SK-N-SH (cell line): Measurements from ENCODE around the gene PDE4D. TPM values are rescaled to one million over a fixed set of nuclear protein-coding genes. Genes with fewer than 3 reads are reported as not detected.

Experiments
- CTCF ChIA-PET: fragments of 300-600, 350-600 bp; formaldehyde crosslinking; extraction: SDS; loops from one replicate; lab custom pipeline; 2021; lab: Yijun Ruan, JAX
- POLR2A ChIA-PET: fragments of 350-600 bp; sonication (Branson Sonifier 250); formaldehyde crosslinking; extraction: SDS; loops from one replicate; lab custom pipeline; 2020; ENCODE audit warnings: antibody characterized with exemption, inconsistent platforms; lab: Yijun Ruan, JAX
- DNase-seq: peaks from one replicate; pipeline ENCODE4 v3.0.0; 2012
- H2AFZ ChIP-seq: fragments of 200-600 bp; sonication (generic); 2 replicates; pipeline ENCODE4 v1.8.1; 2016; ENCODE audit warnings: antibody characterized with exemption, mild to moderate bottlenecking, low read depth
- H3F3A ChIP-seq: fragments of 200-600 bp; sonication (generic); replicated peaks from 2 replicates; pipeline ENCODE3; 2016; ENCODE audit warnings: antibody characterized with exemption, mild to moderate bottlenecking; ENCODE audit not compliant: insufficient read depth
- H3K27ac ChIP-seq, 2 experiments: fragments of 200-500 bp in 1 of 2; fragments of 200-600 bp in 1 of 2; sonication (Bioruptor generic) in 1 of 2; sonication (generic), shearing (Covaris generic) in 1 of 2; 2 replicates each; pipeline versions ENCODE4 v1.5.1 to v1.6.1; 2014 to 2016; ENCODE audit warnings: low read depth in 2 of 2, inconsistent platforms in 1 of 2, low read length in 1 of 2, mild to moderate bottlenecking in 1 of 2, mixed read lengths in 1 of 2
- H3K27me3 ChIP-seq: fragments of 200-600 bp; sonication (generic), shearing (Covaris generic); 2 replicates; pipeline ENCODE4 v1.6.1; 2016; ENCODE audit warnings: mixed run types; ENCODE audit not compliant: insufficient read depth
- H3K36me3 ChIP-seq, 2 experiments: fragments of 200-500 bp in 1 of 2; fragments of 200-600 bp in 1 of 2; sonication (Bioruptor generic) in 1 of 2; sonication (generic) in 1 of 2; replicated peaks in 1 of 2; 2 replicates each; pipeline versions ENCODE3 to v1.5.1; 2014 to 2016; ENCODE audit warnings: low read length in 1 of 2, mild to moderate bottlenecking in 1 of 2; ENCODE audit not compliant: insufficient read depth in 2 of 2, control insufficient read depth in 1 of 2
- H3K4me1 ChIP-seq, 2 experiments: fragments of 200-500 bp in 1 of 2; fragments of 200-600 bp in 1 of 2; sonication (Bioruptor generic) in 1 of 2; sonication (generic), shearing (Covaris generic) in 1 of 2; 2 replicates each; pipeline versions ENCODE4 v1.5.1 to v1.6.1; 2014 to 2016; ENCODE audit warnings: low read depth in 1 of 2, low read length in 1 of 2, mixed run types in 1 of 2; ENCODE audit not compliant: insufficient read depth in 2 of 2, control insufficient read depth in 1 of 2
- H3K4me2 ChIP-seq: fragments of 200-600 bp; sonication (generic), shearing (Covaris generic); 2 replicates; pipeline ENCODE4 v1.6.1; 2017; ENCODE audit warnings: mixed run types
- H3K4me3 ChIP-seq, 2 experiments: fragments of 200-500 bp in 1 of 2; fragments of 200-600 bp in 1 of 2; sonication (Bioruptor generic) in 1 of 2; sonication (generic), shearing (Covaris generic) in 1 of 2; 2 replicates each; pipeline versions ENCODE4 v1.5.1 to v1.8.1; 2014 to 2016; ENCODE audit warnings: low read depth in 2 of 2, inconsistent platforms in 1 of 2, low read length in 1 of 2, mild to moderate bottlenecking in 1 of 2, mixed read lengths in 1 of 2, moderate library complexity in 1 of 2
- H3K79me2 ChIP-seq: fragments of 200-600 bp; sonication (generic); 2 replicates; pipeline ENCODE4 v1.8.1; 2017; ENCODE audit warnings: mild to moderate bottlenecking; ENCODE audit not compliant: insufficient read depth
- H3K9ac ChIP-seq: fragments of 200-600 bp; sonication (generic); 2 replicates; pipeline ENCODE4 v1.6.1; 2017; ENCODE audit warnings: mixed run types
- H3K9me2 ChIP-seq: fragments of 200-600 bp; sonication (generic); 2 replicates; pipeline ENCODE4 v1.6.1; 2017; ENCODE audit warnings: mixed run types
- H3K9me3 ChIP-seq: fragments of 200-600 bp; sonication (generic); 2 replicates; pipeline ENCODE4 v1.6.1; 2017; ENCODE audit warnings: mixed run types, mild to moderate bottlenecking, moderate library complexity
- H4K20me1 ChIP-seq: fragments of 200-600 bp; sonication (generic); 2 replicates; pipeline ENCODE4 v1.6.1; 2017; ENCODE audit warnings: mild to moderate bottlenecking, mixed run types; ENCODE audit not compliant: insufficient read depth
- CHD2 ChIP-seq: fragments of 150-350 bp; IDR thresholded peaks from 2 replicates; pipeline ENCODE4 v1.6.1; 2018; ENCODE audit warnings: low read length; ENCODE audit not compliant: partially characterized antibody
- EP300 ChIP-seq, 2 experiments: IDR thresholded peaks; 2 replicates each; pipeline versions ENCODE4 v1.4.0 to v1.6.1; 2012; ENCODE audit warnings: borderline replicate concordance in 1 of 2, low read depth in 1 of 2, low read length in 1 of 2
- NFIC ChIP-seq: IDR thresholded peaks from 2 replicates; pipeline ENCODE4 v1.4.0; 2012; ENCODE audit warnings: borderline replicate concordance
- NRF1 ChIP-seq: IDR thresholded peaks from 2 replicates; pipeline ENCODE4 v1.6.1; 2012; ENCODE audit warnings: low read depth, mild to moderate bottlenecking, low read length
- RAD21 ChIP-seq: IDR thresholded peaks from 2 replicates; pipeline ENCODE4 v1.6.1; 2012; ENCODE audit warnings: mild to moderate bottlenecking, low read length
- SMC3 ChIP-seq: IDR thresholded peaks from 2 replicates; pipeline ENCODE4 v1.6.1; 2012; ENCODE audit warnings: low read depth, low read length, improper control_type of control experiment
- TAF1 ChIP-seq: IDR thresholded peaks from 2 replicates; pipeline ENCODE4 v1.6.1; 2012; ENCODE audit warnings: low read depth, mild to moderate bottlenecking, low read length, moderate library complexity, borderline replicate concordance
- TCF12 ChIP-seq: IDR thresholded peaks from 2 replicates; pipeline ENCODE4 v1.4.0; 2012
- TEAD4 ChIP-seq: IDR thresholded peaks from 2 replicates; pipeline ENCODE4 v1.4.0; 2012; ENCODE audit warnings: mild to moderate bottlenecking, borderline replicate concordance; ENCODE audit not compliant: insufficient read depth
- USF2 ChIP-seq: fragments of 150-350 bp; IDR thresholded peaks from 2 replicates; pipeline ENCODE4 v1.6.1; 2017; ENCODE audit warnings: antibody characterized with exemption, low read length, low read depth, borderline replicate concordance
- YY1 ChIP-seq: IDR thresholded peaks from 2 replicates; pipeline ENCODE4 v1.4.0; 2012; ENCODE audit warnings: low read depth, mild to moderate bottlenecking
- WGBS: methylation state at CpG from one replicate; pipeline ENCODE4 v1.1.6; 2017; ENCODE audit warnings: low lambda C conversion rate; 5-methylcytosine and 5-hydroxymethylcytosine counted together
- polyA plus RNA-seq, 3 experiments: library from polyadenylated mRNA; depleted of rRNA; stranded (reverse); fragments of >200 nt; gene quantifications; 2 replicates each; pipeline ENCODE4 v1.2.3, GENCODE V29; 2012
- TF ChIP-seq, protein P1 (sequence below): IDR thresholded peaks from 2 replicates; pipeline ENCODE4; 2012
- TF ChIP-seq, protein P2 (sequence below): IDR thresholded peaks from 2 replicates; pipeline ENCODE4 v1.6.1; 2012; ENCODE audit warnings: mild to moderate bottlenecking, low read depth, low read length, moderate library complexity

The PDE4D gene
- polyA plus RNA-seq, 1 of the 3 experiments (the other 2 are of a cell fraction) = 2.4 TPM

DNA sequence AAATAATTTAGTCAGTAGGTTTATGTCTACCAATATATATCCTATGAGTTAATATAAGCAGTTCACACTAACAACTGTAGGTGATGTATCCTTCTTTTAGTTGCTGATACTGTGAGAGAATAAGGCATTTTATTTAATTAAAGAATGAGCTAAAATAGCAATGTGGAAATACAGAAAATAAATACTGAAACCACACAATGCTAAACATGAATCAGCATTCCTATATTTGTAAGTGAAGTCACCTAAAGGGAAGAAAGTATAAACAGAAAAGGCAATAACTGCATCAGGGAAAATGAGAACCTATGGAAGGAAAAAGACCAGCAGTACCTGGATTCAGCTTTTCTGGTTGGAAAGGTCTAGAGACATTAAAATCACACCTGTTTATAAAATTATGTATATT, 336.0 kb downstream of the PDE4D start (continued):
- TF ChIP-seq, protein P1, sequence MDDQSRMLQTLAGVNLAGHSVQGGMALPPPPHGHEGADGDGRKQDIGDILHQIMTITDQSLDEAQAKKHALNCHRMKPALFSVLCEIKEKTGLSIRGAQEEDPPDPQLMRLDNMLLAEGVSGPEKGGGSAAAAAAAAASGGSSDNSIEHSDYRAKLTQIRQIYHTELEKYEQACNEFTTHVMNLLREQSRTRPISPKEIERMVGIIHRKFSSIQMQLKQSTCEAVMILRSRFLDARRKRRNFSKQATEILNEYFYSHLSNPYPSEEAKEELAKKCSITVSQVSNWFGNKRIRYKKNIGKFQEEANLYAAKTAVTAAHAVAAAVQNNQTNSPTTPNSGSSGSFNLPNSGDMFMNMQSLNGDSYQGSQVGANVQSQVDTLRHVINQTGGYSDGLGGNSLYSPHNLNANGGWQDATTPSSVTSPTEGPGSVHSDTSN = no peak
- TF ChIP-seq YY1 = no peak
- TF ChIP-seq RAD21 = no peak
- TF ChIP-seq TAF1 = no peak
- no peak for TF ChIP-seq NFIC
- no peak for TF ChIP-seq TCF12
- no peak for TF ChIP-seq CHD2

DNA sequence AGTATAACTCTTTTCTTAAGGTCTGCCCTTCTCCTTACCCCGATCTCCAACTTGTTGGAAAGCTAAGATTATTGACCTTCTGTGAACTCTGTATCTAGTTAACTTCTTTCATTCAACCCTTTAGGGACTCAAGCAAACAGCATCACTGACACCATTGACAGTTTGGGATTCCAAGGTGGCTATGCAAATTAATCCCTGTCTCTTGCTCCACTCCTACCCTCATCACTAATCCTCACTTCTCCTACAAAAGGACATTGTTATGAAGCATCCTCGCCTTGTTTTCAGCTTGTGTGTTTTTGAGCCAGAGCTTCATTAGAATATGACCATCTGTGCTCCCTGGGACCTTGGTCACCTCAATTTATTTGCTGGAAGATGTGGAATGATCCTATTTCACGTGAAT, 337.9 kb downstream of the PDE4D start:
- DNase-seq = no peak
- Histone ChIP-seq H2AFZ (no peak overlapping the region), H4K20me1 (no peaks in the 10 kb centered on the region), H3K9ac (no peak overlapping the region), H3K27me3 (no peaks in the 10 kb centered on the region), H3K79me2 (no peaks in the 10 kb centered on the region), H3K9me3 (no peaks in the 10 kb centered on the region), H3F3A (no peaks in the 10 kb centered on the region), H3K4me3 (no peak overlapping the region), H3K4me2 (no peak overlapping the region), H3K9me2 (no peaks in the 10 kb centered on the region), H3K36me3 (no peaks in the 10 kb centered on the region), H3K4me1 (no peaks in the 10 kb centered on the region; a peak in 2 of 4 replicates), H3K27ac (no peak overlapping the region)
- ChIA-PET CTCF (no interaction called here), POLR2A (no interaction called here)
- no peak for TF ChIP-seq USF2
- TF ChIP-seq EP300 (IDR thresholded peaks at IDR 0.05; ENCODE audit: borderline replicate concordance in 1 of 2, low read depth in 1 of 2, low read length in 1 of 2) = no peak
- TF ChIP-seq NRF1 = no peak
- TF ChIP-seq, protein P2, sequence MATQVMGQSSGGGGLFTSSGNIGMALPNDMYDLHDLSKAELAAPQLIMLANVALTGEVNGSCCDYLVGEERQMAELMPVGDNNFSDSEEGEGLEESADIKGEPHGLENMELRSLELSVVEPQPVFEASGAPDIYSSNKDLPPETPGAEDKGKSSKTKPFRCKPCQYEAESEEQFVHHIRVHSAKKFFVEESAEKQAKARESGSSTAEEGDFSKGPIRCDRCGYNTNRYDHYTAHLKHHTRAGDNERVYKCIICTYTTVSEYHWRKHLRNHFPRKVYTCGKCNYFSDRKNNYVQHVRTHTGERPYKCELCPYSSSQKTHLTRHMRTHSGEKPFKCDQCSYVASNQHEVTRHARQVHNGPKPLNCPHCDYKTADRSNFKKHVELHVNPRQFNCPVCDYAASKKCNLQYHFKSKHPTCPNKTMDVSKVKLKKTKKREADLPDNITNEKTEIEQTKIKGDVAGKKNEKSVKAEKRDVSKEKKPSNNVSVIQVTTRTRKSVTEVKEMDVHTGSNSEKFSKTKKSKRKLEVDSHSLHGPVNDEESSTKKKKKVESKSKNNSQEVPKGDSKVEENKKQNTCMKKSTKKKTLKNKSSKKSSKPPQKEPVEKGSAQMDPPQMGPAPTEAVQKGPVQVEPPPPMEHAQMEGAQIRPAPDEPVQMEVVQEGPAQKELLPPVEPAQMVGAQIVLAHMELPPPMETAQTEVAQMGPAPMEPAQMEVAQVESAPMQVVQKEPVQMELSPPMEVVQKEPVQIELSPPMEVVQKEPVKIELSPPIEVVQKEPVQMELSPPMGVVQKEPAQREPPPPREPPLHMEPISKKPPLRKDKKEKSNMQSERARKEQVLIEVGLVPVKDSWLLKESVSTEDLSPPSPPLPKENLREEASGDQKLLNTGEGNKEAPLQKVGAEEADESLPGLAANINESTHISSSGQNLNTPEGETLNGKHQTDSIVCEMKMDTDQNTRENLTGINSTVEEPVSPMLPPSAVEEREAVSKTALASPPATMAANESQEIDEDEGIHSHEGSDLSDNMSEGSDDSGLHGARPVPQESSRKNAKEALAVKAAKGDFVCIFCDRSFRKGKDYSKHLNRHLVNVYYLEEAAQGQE = no peak
- no peak for TF ChIP-seq TAF1
- TF ChIP-seq SMC3 = no peak
- no peak for TF ChIP-seq TEAD4
- TF ChIP-seq, protein P1 = no peak
- WGBS = 84% methylated on average over 3 of the region's 3 CpGs
